PC-3 (cell line): ENCODE results near the gene EXD3. TPM values are rescaled to one million over a fixed set of nuclear protein-coding genes. Genes with fewer than 3 reads are reported as not detected.

Experiments used
- ATAC-seq: fragments of 200-7000 bp; cut with Tn5 transposase; 2 replicates; pipeline ENCODE4 v1.9.1; 2020; ENCODE audit warnings: mild to moderate bottlenecking, moderate library complexity
- BruUV-seq: library from RNA; stranded (reverse); fragments of 400-500 nt; replicated peaks from 2 replicates; lab custom pipeline; 2021; lab: Mats Ljungman, UMichigan
- CTCF ChIA-PET: fragments of 300-600 bp; sonication (Branson Sonifier 250); formaldehyde crosslinking; loops from one replicate; lab custom pipeline; 2022; ENCODE audit warnings: antibody characterized with exemption; lab: Charles Lee
- POLR2A ChIA-PET: fragments of 300-600 bp; sonication (Branson Sonifier 250); formaldehyde crosslinking; loops from one replicate; lab custom pipeline; 2022; ENCODE audit warnings: antibody characterized with exemption; ENCODE audit not compliant: unreplicated experiment; lab: Charles Lee
- DNase-seq: peaks from one replicate; pipeline ENCODE4 v3.0.0-alpha.2; 2015
- H2AFZ ChIP-seq: fragments of 300-600 bp; sonication (generic); 2 replicates; pipeline ENCODE4 v1.6.0; 2016; ENCODE audit warnings: antibody characterized with exemption, low read length
- H3F3A ChIP-seq: fragments of 300-600 bp; sonication (generic); one replicate; pipeline ENCODE4 v1.6.0; 2017; ENCODE audit warnings: antibody characterized with exemption, low read length, control low read depth, mild to moderate bottlenecking; ENCODE audit not compliant: unreplicated experiment
- H3K27ac ChIP-seq: fragments of 300-600 bp; sonication (generic); 2 replicates; pipeline ENCODE4 v1.5.1; 2016; ENCODE audit warnings: mild to moderate bottlenecking, low read length
- H3K27me3 ChIP-seq: fragments of 300-600 bp; sonication (generic); 2 replicates; pipeline ENCODE4 v1.6.1; 2016; ENCODE audit warnings: low read length, mixed read lengths
- H3K36me3 ChIP-seq: fragments of 300-600 bp; sonication (generic); 2 replicates; pipeline ENCODE4 v1.6.1; 2016; ENCODE audit warnings: low read depth, mixed run types, low read length, mixed read lengths
- H3K4me1 ChIP-seq: fragments of 300-600 bp; sonication (generic); 2 replicates; pipeline ENCODE4 v1.5.1; 2016; ENCODE audit warnings: low read length; ENCODE audit not compliant: insufficient read depth
- H3K4me2 ChIP-seq: fragments of 300-600 bp; sonication (generic); 2 replicates; pipeline ENCODE4 v1.6.0; 2016; ENCODE audit warnings: low read length
- H3K4me3 ChIP-seq: fragments of 300-600 bp; sonication (generic); 2 replicates; pipeline ENCODE4 v1.5.1; 2016; ENCODE audit warnings: mild to moderate bottlenecking, low read length, mixed read lengths
- H3K79me2 ChIP-seq: fragments of 300-600 bp; sonication (generic); 2 replicates; pipeline ENCODE4 v1.6.1; 2017; ENCODE audit warnings: low read length, mixed read lengths
- H3K9ac ChIP-seq: fragments of 300-600 bp; sonication (generic); 2 replicates; pipeline ENCODE4 v1.6.0; 2016; ENCODE audit warnings: mild to moderate bottlenecking, low read length
- H3K9me2 ChIP-seq: fragments of 300-600 bp; sonication (generic); replicated peaks from 2 replicates; pipeline ENCODE4 v1.6.1; 2016; ENCODE audit warnings: mixed run types, low read length, mixed read lengths
- H3K9me3 ChIP-seq: fragments of 300-600 bp; sonication (generic); 2 replicates; pipeline ENCODE4 v1.6.1; 2016; ENCODE audit warnings: low read length, mixed read lengths
- H4K20me1 ChIP-seq: fragments of 300-600 bp; sonication (generic); 2 replicates; pipeline ENCODE4 v1.6.1; 2016; ENCODE audit warnings: low read length, mixed read lengths
- EZH2 ChIP-seq: fragments of 300-600 bp; sonication (generic); IDR thresholded peaks from one replicate; pipeline ENCODE4 v1.6.1; 2017; ENCODE audit warnings: antibody characterized with exemption, mild to moderate bottlenecking, low read length; ENCODE audit not compliant: unreplicated experiment
- EZH2phosphoT487 ChIP-seq: fragments of 300-600 bp; sonication (generic); IDR thresholded peaks from 2 replicates; pipeline ENCODE4 v1.6.1; 2018; ENCODE audit warnings: mild to moderate bottlenecking, antibody characterized with exemption, low read length, borderline replicate concordance
- intact Hi-C: fragments of 100-400 bp; cut with micrococcal nuclease; formaldehyde crosslinking; loops from 2 replicates; pipeline ENCODE4 v1.9.0; 2023
- total RNA-seq: library from RNA; depleted of rRNA; stranded (reverse); fragments of >200 nt; gene quantifications from 2 replicates; pipeline ENCODE4 v1.2.3, GENCODE V29; 2014
- TF ChIP-seq, protein P1 (sequence below): fragments of 300-600 bp; sonication (generic); conservative IDR thresholded peaks from 2 replicates; pipeline ENCODE4 v1.5.1; 2017; ENCODE audit warnings: antibody characterized with exemption, low read depth, mild to moderate bottlenecking, low read length

Gene EXD3
- total RNA-seq, 1 experiment from 2014 or later: 1.9 TPM

DNA sequence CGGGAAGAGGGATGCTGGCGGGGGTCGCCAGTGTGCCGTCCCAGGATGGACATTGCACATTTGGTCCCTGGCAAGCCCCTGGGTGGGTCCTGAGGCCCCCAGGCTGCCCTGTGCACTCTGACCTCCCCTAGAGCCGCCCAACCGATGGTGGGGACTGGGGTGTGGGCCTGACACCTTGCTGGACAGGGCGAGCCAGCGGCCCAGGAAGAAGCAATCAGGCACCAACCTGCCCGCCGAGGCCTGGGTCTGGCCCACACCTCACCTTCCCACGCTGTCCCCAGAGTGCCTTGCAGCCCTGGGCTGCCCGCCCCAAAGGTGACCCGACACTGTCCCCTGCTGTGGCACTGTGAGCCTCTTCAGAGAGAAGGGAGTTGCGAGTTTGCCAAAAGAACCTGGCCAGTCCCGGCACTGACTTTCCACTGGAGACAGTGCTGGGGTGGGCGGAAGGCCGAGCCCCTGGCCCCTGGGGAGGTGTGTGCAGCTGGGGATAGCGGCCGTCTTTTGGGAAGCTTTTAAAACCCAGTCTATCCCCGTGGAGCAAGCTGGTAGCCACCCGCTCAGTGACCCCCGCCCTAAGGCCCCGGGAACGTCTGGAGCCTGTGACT, 108.9 kb downstream of the EXD3 start:
- Histone ChIP-seq H2AFZ (no peak overlapping the region), H3K27ac (no peak overlapping the region), H3K9me3 (no peaks in the 10 kb centered on the region), H3K27me3 (no peaks in the 10 kb centered on the region), H4K20me1 (no peaks in the 10 kb centered on the region), H3F3A (no peaks in the 10 kb centered on the region), H3K9me2 (no peaks in the 10 kb centered on the region), H3K4me2 (no peak overlapping the region), H3K79me2 (no peaks in the 10 kb centered on the region), H3K36me3 (no peaks in the 10 kb centered on the region), H3K9ac (no peak overlapping the region), H3K4me1 (peaks cover 29% of the 10 kb centered on the region), H3K4me3 (no peak overlapping the region)
- ATAC-seq: no peak
- TF ChIP-seq EZH2 (no peak), EZH2phosphoT487 (no peak)
- TF ChIP-seq, protein P1, sequence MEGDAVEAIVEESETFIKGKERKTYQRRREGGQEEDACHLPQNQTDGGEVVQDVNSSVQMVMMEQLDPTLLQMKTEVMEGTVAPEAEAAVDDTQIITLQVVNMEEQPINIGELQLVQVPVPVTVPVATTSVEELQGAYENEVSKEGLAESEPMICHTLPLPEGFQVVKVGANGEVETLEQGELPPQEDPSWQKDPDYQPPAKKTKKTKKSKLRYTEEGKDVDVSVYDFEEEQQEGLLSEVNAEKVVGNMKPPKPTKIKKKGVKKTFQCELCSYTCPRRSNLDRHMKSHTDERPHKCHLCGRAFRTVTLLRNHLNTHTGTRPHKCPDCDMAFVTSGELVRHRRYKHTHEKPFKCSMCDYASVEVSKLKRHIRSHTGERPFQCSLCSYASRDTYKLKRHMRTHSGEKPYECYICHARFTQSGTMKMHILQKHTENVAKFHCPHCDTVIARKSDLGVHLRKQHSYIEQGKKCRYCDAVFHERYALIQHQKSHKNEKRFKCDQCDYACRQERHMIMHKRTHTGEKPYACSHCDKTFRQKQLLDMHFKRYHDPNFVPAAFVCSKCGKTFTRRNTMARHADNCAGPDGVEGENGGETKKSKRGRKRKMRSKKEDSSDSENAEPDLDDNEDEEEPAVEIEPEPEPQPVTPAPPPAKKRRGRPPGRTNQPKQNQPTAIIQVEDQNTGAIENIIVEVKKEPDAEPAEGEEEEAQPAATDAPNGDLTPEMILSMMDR: no peak
- intact Hi-C loops: no loop called here
- CTCF ChIA-PET: no interaction called here
- BruUV-seq: no TSS peak
- POLR2A ChIA-PET: no interaction called here
- DNase-seq: no peak

DNA sequence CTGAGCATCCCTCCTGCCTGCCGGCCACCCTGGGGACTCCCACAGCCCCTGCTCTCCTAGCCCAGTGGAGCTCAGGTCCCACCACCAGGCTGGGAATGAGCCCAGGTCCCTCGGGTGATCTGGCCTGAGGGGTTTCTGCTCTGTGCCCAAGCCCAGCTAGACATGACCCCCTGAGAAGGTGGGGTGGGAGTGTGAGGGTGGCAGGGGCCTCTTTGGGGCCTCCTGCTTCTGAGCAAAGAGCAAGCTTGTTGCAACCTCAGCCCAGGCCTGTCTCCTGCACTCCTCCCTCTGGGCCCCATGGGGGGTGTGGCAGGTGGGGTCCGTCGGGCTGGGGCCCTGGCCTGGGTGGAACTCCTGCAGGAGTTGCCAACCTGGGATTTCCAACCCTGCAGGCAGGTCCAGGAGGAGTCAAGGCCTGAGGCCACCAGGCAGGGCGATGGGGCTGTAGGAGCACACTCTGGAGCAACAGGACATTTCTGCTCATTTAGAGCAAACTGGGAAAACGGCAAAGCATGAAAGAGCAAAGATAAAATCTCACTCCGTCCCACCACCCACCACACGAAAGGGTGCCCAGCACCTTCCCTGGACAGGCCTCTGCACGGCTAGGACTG, 109.5 kb downstream of the EXD3 start:
- H3K27ac ChIP-seq: 0 out of 2 replicates have a peak overlapping the region, but pooled peaks have one; percentile 4
- H3K4me1 ChIP-seq: peaks cover 29% of the 10 kb centered on the region
- ChIA-PET CTCF (no interaction called here), POLR2A (no interaction called here)
- H3K4me3 ChIP-seq: no peak overlapping the region
- intact Hi-C loops: no loop called here
- ATAC-seq (no peak), DNase-seq (no peak)
- no peaks in the 10 kb centered on the region for H3F3A ChIP-seq
- H3K79me2 ChIP-seq: no peaks in the 10 kb centered on the region
- H3K9me3 ChIP-seq: no peaks in the 10 kb centered on the region
- H3K9me2 ChIP-seq: no peaks in the 10 kb centered on the region
- H2AFZ ChIP-seq: no peak overlapping the region
- no peaks in the 10 kb centered on the region for H3K36me3 ChIP-seq
- BruUV-seq: no TSS peak
- no peaks in the 10 kb centered on the region for H3K27me3 ChIP-seq
- H4K20me1 ChIP-seq: no peaks in the 10 kb centered on the region
- no peak overlapping the region for H3K9ac ChIP-seq
- no peak for TF ChIP-seq EZH2
- no peak for TF ChIP-seq EZH2phosphoT487
- TF ChIP-seq, protein P1: no peak
- H3K4me2 ChIP-seq: no peak overlapping the region

DNA sequence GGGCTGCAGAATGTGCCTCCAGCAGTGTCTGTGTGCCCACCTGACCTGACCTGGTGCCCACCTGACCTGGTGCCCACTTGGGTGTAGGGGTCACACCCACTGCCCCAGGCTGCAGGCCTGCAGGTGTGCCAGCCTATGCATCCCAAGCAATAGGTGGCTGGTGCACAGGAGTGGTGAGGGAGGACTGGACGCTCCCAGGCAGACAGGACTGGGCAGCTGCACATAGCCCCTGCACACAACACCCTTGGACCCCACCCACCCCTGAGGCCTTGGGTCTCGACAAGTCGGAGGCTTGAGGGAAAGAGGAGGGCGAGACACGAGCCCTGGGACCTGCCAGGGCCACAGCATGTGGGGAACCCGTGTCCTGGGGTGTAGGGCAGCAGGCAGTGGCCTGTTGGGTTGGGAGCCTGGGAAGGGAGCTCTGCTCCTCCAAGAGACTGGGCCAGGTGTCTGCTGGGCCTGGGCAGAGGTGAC, 110.1 kb downstream of the EXD3 start:
- no peak for DNase-seq
- ATAC-seq: no peak
- H3K9me2 ChIP-seq: no peaks in the 10 kb centered on the region
- H4K20me1 ChIP-seq: no peaks in the 10 kb centered on the region
- peak overlapping the region; percentile 22; the same call in 1 of the 2 replicates for H3K9ac ChIP-seq
- intact Hi-C loops: no loop called here
- no peak overlapping the region for H3K4me3 ChIP-seq
- H3K27me3 ChIP-seq: no peaks in the 10 kb centered on the region
- peaks cover 29% of the 10 kb centered on the region for H3K4me1 ChIP-seq
- ChIA-PET CTCF (no interaction called here), POLR2A (no interaction called here)
- peak overlapping the region; percentile 26 for H3K27ac ChIP-seq
- no peaks in the 10 kb centered on the region for H3K9me3 ChIP-seq
- no peak overlapping the region for H3K4me2 ChIP-seq
- no peaks in the 10 kb centered on the region for H3K36me3 ChIP-seq
- H2AFZ ChIP-seq: no peak overlapping the region
- no peaks in the 10 kb centered on the region for H3K79me2 ChIP-seq
- H3F3A ChIP-seq: no peaks in the 10 kb centered on the region
- no TSS peak for BruUV-seq
- TF ChIP-seq EZH2phosphoT487: no peak
- TF ChIP-seq EZH2: no peak
- TF ChIP-seq, protein P1: no peak
